HG03342 (cell line): ENCODE results near the gene FAM118A.
"Not testable (repeated sequence)": the region's sequence is repeated elsewhere in the genome, so short reads cannot be mapped to it uniquely, and the experiment has no call there.

Experiments used
- ATAC-seq: cut with Tn5 transposase; IDR thresholded peaks from one replicate; pipeline ENCODE4 v1.9.1; 2021; ENCODE audit warnings: mild to moderate bottlenecking, moderate library complexity; ENCODE audit not compliant: unreplicated experiment

The FAM118A gene

DNA sequence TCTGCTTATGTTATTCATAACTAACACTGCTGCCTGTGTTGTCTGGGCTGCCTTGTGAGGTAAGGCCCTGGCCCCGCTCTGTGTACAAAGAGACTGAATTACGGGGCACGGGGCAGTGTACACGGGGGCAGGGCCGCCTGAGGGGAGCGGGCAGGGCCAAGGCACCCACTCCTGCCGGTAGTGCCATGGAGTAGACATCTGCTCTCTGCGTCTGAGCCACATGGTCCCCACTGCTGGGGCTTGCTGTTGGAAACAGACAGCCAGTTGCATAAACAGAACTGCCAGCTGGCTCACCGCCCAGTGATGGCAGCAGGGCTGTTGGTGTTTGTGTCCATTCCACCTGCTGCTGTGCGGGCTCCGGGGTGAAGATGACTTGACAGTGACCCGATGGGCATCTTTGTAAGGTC lies 19.8 kb downstream of the FAM118A start:
- no peak for ATAC-seq

DNA sequence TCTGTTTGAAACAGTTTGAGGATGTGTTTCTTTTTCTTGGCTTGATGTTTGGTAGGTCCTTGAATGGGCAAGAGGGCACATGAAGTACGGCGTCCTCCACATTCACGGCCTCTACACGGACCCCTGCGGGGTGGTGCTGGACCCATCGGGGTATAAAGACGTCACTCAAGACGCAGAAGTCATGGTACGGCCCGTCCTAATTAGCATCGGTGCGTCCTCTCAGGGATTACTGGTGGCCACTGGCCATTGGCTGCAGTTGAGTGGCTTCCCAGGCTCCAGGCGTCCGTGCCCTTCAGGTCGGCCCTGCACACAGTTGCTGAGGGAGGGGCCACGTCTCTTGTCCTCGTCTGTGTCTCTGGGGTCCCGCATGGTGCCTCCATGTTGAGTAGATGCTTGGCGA lies 20.8 kb downstream of the FAM118A start:
- ATAC-seq, result no peak

DNA sequence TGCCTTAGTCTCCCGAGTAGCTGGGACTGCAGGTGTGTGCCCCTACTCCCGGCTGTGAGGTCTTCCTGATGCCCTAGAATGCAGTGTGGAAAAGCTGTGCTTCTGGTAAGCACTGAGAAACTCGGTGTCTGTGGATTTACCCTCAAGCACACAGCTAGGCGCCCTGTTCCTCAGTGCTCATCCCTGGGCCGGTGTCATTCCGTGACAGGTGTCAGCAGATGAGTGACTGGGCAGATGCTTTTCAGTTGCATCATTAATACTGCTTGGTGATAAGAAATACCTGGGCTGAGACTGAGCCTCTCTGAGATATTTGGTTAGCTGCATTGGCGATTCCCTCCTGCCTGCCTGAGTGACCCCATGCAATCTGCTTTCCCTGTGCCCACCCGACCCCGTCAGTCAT lies 21.8 kb downstream of the FAM118A start:
- no peak for ATAC-seq

DNA sequence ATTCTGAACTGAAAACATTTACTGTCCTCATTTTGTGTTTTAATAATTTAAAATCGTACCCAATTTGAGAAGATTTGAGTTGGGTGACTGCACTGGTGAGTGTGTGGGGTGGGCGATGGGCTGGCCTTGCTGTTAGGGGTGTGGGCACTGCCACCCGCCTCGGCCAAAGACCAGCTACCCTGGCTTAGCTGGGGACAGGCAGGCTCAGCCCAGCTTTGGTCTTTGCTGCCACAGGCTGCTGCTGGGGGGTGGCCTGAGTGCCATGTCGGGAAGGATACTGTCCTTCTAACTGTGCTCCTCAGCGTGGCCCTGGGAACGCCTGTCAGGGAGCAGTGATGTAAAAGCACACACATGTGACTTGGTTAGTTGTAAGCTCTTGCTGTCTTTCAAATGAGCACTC lies 22.3 kb downstream of the FAM118A start:
- no peak for ATAC-seq

DNA sequence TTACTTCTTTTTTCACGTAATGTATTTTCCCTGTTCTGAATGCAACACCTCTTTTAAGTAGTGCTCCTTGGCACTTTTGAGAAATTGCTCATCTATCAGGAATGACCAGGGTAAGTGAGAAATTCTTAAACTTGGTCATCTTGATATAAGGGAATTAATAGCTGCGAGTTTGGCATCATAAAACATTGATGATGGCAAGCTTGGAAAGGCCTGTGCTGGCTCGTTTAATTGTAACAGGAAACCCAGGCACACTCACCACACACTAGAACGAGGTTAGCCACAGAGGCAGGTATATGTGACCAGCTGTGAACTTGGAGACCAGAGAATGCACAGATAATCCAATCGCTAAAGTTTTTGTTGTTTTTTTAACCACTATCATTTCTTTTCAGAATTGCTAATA lies 24.3 kb downstream of the FAM118A start:
- ATAC-seq, result no peak

DNA sequence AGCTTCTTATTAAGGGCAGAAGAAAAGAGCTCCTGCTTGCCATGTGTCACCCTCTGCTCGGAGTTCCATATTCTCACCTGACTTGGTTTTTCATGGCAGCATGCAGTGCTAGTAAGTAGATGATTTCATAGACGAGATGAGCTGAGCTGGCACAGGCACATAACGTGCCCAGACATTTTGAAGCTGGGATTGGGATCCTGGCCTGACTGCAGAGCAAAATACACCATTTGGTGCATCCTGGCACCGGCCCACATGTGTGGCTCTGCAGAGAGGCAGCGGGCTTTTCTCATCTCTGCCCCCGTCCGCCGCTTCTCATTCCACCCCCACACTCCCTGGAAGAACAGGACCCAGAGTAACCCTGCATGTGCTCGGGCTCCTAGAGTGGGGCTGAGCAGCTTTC lies 24.8 kb downstream of the FAM118A start:
- ATAC-seq, result no peak

DNA sequence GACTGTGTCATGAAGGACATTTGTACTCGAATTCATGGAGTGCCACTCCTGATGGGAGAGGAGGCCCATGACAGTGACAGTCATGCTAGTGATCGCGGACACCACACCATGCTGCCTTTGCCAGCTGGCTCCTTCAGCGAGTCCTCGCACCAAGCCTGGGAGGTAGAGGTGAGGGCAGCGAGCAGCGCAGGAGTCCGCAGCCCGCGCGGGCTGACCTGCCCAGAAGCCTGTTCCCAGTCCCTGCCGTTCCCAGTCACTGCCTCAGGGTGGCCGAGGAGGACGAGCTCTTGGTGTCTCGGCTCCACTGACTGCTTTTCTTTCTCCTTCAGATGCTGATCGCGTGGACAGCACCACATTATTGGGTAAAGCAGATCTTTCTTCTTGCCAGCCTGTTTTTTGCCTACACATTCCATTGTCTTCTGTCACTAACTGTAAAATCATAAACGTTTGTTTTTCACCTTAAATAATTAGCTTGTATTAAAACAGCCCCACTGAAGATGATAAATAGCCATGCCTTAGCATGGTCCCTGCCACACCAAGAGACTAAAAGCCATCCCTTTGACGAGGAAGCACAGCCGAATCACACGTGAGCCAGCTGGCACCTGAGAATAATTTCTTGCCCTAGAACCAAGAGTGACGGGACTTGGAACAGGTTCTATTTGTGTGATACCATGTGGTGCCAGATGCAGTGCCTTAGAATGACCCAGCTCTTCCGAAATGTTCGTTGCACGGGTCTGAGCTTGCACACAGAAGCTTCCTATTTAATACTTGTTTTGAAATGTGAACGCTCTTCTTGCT lies 25.5 kb downstream of the FAM118A start:
- no peak for ATAC-seq

DNA sequence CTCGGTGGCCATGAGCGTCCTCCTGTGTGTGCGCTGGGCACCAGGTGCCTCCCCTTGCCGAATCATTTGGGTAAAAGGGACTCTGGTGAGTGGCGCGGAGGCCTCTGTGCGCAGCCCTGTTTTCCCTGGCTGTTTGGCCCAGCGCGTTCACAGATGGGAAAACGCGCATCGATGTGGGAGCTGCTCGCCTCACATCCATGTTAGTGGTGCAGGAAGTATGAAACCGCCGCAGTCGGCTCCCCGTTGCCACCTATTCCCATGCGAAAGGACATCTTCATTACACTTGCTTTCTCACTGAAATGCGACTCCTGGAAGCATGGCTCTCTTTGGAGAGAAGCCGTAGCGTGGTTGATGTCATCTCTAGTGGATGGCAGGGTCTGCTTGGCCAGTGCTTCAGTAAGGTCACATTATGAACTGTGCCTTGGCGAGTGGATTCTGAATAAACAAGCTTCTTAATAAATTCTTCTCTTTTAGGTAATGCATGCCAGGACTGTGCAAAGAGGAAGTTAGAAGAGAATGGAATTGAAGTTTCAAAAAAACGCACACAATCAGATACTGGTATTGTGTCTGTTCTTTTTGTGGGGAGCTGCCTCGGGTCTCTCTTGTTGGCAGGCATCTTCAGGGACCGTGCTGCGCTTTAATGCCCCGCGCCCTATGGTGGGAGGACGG lies 26.3 kb downstream of the FAM118A start:
- ATAC-seq, result no peak

DNA sequence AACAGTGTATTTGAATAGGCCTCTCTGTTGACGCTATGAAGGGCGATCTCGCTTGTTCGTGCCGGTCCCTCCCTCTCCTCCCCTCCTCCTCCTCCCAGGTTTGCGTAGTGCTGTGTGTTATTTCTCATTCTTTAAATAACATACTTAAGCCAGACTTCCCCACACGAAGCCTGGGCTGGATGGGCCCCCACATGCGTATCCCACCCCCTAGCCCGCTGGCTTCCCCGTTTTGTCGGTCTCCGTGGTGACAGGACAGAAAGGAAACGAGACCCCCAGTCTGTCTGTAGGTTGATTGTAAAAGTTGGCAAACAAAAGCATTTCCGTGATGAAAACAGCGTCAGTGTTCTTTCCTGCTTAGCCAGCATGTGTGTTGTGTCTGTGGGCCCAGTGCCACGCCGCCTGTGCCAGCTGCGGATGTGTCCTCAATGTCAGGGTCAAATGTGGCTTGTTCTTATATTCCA lies 27.3 kb downstream of the FAM118A start:
- ATAC-seq, result no peak

DNA sequence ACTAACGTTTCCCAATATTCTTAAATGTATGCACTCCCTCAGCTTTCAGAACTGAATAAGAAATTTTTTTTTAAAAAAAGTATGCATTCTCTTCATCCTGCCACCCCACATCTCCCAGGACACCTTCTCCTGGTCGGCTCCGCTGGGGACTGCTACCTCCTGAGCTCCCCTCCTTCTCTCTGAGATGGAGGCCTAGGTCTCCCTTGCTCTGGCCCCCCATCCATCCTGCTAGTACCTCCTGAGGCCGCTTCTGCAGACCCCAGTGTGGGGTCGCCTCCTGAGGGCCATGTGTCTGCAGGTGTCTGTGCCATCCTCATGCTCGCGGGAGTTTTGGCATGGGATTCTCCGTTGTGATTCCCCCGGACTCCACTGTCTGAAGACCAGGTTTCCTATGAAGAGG lies 27.8 kb downstream of the FAM118A start:
- ATAC-seq, result no peak

DNA sequence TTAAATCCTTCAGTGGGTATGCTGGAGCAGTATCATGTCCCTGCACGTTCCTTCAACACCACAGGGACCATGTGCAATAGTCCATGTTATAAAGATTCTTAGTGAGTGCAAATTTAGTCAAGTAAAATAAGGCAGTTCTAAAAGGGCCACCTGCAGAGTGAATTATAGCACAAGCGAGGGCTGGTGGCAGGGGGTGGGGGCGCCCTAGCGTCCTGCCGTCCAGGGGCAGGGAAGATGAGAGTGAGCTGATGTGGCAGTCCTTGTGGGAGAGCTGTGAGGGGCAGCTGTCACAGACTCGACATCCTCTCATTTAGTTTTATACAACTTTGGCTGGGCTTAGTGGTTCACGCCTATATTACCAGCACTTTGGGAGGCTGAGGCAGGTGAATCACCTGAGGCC lies 29.1 kb downstream of the FAM118A start:
- no peak for ATAC-seq

DNA sequence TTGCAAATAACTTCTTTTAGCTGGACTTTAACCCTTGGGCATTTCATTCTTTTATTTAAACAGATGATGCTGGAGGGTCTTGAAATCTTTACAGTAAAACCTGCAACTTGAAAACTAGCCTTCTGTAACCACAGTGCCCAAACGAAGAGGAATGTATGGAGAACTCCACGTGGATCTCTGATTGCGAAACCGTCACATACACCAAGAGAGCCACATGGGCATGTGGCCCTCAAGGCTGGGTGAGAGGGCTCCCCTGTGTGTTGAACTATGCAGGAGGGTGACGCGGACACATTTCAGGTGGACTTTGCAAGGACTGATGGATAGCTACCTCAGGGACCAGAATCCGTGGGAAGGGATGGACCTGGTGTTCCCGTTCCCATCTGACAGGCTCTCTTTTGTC lies 30.6 kb downstream of the FAM118A start:
- no peak for ATAC-seq

DNA sequence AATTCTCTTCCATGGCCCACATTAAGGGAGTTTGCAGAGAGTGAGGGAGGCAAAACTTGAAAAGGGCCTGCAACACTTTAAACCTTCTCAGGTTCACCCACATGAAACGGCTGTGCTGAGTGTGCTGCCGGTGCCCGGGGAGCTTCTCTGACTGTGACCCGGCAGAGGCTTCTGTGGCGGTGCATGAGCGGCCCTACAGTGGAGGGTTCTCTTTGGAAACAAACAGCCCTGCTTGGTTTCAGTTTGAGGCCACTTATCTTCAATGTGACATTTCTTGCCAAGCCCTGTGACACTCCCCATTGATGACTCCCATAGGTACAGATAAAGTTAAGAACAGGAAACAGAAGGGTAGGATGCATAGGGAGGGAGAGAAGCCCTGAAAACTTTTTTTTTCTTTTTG lies 31.8 kb downstream of the FAM118A start:
- ATAC-seq, result no peak

DNA sequence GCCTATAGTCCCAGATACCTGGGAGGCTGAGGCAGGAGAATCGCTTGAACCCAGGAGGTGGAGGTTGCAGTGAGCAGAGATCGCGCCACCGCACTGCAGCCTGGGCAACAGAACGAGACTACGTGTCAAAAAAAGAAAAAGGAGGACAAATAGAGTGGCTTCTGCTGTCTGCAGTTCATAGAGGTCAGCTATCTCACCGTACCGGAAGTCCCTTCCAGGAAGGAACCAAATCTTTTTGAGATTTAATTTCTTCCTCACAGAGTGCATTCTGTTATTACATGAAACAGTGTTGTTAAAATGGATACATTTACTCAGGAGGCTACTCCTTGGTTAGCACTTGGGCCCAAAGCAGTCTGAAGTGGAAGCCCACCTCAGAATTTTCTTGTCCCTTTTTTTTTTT lies 33.4 kb downstream of the FAM118A start:
- ATAC-seq, result no peak

DNA sequence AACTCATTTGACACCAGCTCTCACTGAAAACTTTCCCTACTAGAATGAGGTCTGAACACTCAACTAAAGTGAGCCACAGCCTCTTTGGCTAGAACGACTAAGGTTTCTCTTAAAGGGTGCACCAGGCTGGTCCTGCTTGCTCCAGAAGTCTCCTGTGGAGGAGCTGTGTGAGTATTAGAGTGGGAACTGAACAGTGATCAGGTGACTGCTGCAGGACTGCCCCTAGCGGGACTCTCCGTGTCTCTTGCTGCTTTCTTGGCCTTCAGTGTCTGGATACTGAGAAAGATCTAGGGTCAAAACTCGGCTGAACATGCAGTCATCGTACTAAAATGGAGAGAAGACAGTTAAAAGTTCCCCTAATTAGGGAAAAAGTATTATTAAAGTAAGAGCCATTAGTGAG lies 34.6 kb downstream of the FAM118A start:
- no peak for ATAC-seq

DNA sequence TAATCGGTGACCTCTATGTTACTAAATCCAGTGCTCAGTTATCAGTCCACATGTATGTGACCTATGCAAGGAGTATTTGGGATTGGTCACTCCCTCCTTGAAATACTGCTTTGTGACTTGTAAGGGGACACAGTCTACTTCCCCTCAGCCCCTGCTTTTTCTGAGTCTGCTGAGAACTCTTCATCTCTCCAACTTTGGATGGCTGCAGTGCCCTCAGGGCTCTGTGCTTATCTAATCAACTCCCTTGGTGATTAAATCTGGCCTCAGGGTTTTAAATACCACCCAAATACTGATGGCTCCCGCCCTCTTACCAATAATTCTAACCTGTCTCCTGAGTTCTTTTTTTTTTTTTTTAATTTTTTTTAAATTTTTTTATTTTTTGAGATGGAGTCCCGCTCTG lies 40.2 kb downstream of the FAM118A start:
- ATAC-seq, result no peak

DNA sequence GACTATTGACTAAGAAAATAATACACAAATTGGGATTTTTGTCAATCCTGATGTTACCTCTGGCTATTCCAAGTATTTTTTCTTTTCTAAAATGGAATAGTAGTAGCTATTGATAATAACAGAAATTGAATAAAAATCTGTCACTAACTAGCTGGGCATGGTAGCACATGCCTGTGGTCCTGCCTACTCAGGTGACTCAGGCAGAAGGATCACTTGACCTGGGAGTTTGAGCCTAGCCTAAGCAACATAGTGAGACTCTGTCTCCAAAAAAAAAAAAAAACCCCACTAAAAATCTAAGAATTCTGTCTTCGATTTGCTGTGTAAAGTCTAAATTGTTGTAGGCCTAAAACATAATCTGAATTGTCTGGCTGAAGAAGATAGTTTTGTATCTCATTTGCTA lies 42.2 kb downstream of the FAM118A start:
- ATAC-seq, result no peak

DNA sequence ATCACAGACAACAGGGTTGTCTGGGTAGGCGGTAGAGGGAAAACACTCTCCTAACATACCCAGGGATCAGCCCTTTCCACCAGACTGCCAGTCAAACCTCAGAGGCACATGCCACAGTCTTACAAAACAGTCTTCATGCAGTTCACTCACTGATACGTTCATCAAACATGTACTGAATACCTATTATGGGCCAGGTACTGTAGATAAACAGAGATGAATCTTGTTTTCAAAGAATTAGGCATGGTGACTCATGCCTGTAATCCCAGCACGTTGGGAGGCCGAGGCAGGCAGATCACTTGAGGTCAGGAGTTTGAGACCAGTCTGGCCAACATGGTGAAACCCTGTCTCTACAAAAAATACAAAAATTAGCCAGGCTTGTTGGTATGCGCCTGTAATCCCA lies 43.0 kb downstream of the FAM118A start:
- ATAC-seq, result not testable (repeated sequence)

DNA sequence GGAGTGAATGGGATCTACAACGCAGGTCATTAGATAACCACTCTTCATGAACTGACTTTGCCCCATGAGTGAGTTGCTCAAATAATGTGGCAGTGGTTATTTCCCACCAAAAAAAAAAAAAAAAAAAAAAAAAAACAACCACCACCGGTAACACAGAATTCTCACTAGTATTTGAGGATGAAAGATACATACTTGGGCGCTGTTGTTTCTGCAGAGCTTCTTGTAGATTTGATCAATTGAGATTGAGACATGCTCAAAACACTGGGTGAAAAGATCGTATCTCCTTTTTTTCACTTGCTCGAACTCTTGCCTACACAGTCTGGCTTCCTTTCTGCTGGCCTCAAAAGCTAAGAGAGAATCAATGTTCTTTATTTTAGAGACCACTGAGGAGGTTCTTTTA lies 44.1 kb downstream of the FAM118A start:
- no peak for ATAC-seq

DNA sequence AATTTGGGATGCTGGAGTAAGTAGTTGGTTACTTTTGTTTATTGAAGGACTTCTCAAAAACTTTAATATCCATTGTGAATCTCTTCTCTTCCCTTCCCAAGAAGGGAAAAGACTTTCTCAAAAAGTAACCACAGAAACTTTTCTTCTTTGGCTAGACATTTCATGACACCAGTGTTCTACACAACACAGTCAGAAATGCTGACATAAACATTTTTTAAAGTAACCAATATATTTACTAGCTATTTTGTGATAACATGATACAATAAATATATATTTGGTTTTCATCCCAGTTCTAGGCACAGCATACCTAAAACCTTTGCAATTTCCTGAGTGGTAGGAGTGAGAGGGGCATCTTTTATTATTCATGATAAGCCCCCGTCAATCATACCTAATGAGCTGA lies 47.8 kb downstream of the FAM118A start:
- no peak for ATAC-seq

DNA sequence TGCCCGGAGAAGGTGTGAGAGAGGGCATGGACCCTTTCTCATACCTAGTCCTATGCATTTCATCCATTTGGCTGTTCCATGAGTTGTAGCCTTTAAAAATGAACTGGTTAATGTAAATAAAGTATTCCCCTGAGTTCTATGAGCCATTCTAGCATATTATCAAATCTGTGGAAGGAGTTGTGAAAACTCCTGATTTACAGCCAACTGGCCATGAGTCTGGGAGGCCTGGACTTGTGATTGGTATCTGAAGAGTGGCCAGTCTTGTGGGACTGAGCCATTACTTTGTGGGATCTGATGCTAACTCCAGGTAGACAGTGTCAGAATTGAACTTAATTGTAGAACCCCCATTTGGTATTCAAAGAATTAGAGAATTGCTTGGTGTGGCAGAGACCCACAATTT lies 48.4 kb downstream of the FAM118A start:
- ATAC-seq, result no peak

DNA sequence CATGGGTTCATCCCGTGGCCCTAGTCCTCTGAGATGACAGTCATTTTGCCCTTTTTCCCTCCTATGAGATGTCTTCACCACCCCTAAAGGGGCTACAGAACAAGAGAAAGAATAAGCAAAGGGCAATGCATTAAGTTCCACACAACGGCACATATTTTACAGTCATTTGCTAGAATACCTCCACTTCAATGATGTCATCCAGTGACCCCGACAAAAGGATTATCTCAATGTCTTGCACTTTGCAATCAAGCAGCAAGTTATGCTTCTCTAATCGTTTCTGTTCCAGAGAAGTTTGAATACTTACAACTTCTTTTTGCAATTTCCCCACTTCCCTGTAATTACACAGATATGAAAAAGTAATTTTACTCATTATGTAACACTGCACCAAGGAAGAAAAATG lies 49.9 kb downstream of the FAM118A start:
- no peak for ATAC-seq

DNA sequence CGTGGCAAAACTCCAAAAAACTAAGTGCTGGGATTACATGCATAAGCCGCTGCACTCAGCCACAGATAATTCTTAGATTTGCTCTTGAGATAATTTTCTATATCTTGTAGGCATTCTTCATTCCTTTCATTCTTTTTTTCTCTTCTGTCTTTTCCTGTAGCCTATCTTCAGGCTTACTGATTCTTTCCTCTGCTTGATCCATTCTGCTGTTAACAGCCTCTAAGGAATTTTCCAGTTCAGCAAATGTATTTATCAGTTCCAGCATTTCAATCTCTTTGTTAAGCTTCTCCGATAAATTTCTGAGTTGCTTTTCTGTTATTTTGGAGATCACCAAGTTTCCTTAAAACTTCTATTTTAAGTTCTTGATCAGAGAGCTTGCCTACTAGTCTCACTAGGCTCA lies 57.0 kb downstream of the FAM118A start:
- no peak for ATAC-seq
